ENCODE data around the gene WDFY4.

WDFY4 gene

DNA sequence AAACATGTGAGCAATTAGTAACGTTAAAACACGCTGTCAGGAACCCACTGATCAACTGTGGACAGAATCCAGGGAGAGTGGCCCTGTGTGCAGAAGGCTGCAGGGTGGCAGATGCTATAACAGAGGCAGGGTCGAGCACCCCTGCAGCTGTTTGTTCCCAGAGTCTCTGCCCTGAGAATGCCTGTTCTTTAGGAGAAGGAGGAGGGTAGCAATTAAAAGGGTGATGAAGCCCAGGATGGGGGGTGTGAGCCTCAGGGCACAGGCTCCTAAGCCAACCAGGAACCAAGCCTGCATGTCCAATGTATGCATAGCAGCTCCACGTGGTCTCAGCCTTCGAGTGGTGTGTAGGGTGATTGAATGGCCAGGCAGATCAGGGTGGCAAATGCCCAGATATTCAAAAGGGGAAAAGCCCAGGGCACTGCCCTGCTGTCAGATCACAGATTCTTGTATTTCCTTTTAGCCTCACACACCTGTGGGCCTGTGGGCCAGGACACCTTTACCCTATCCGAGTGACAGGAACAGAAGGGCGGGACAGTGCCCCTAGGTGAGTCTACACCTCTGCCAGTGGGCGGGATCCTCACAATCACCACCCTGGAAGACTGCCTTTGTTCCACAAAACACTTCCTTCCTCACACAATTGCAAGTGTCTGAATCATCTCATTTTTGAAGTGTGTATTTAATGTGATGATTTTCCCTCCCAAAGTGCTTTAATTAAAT lies 7.3 kb downstream of the WDFY4 start:
- no peak for DNase-seq (ENCODE audit: low read depth in 2 of 3, low spot score in 1 of 3)

DNA sequence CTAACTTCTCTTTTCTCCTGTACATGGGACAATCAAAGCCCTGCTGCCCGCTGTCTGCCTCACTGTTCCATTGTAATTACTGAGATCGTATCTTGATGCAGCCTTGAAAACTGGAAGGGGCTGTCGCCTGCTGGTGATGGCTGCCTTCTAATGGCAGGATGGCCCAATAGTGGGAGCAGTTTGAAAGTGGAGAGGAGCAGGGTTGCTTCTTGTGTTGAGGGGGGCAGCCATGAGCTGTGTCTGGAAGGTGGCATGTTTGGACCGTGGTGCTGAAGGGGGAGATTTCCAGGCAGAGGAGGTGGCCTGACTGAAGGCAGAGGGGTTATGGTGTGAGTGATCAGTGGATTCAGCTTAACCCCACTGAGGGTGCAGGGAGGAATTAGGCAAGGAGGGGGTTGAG lies 8.1 kb downstream of the WDFY4 start:
- no peak for DNase-seq (ENCODE audit: low read depth in 2 of 3, low spot score in 1 of 3)

DNA sequence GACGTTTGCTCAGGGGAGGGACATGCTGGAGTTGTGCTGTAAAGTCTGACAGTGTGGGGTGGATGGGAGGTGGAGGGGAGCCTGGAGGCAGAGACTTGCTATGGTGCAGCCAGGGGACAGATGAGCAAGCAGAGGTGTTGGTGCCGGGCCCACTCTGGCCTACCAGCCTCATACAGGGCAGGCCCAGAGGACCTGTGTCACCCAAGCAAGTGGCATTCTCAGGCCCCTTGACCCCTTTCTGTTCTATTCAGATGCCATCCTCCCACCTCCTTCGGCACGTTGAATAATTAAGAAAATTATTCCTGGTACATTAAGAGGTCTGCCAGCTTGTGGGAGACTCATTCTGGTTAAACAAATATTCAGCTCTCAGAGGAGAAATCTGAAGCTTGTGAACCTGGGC lies 8.5 kb downstream of the WDFY4 start:
- DNase-seq (ENCODE audit: low read depth in 2 of 3, low spot score in 1 of 3) = no peak

DNA sequence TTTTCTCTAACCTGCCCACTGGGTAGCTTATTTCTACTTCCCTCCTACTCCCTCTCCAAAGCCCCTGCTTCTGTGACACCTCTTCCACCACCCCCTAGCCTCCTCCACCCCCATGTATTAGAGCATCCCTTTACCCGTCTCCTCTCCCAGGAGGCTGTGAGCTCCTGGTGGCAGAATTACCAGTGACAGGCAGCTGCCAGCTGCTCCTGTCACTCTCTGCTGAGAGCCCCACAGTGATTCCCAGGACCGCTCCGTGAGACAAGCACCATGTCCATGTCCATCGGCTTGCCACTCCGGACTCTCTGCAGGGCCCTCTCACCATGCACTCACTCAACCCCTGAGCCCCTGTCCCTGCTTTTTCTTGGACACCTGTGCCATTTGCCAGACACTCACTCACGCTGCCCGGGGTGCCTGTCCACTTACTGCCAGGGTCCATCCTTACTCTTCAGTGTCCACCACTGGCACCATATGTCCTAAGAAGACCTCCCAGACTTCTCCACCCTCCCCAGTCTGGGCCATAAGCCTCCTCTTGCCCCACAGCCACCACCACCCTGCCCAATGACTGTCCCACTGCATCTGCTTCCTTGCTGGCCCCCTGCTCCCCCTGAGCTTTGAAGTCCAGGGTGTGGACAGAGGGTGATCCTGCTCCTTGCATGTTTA lies 9.8 kb downstream of the WDFY4 start:
- DNase-seq (ENCODE audit: low read depth in 2 of 3, low spot score in 1 of 3) = no peak

DNA sequence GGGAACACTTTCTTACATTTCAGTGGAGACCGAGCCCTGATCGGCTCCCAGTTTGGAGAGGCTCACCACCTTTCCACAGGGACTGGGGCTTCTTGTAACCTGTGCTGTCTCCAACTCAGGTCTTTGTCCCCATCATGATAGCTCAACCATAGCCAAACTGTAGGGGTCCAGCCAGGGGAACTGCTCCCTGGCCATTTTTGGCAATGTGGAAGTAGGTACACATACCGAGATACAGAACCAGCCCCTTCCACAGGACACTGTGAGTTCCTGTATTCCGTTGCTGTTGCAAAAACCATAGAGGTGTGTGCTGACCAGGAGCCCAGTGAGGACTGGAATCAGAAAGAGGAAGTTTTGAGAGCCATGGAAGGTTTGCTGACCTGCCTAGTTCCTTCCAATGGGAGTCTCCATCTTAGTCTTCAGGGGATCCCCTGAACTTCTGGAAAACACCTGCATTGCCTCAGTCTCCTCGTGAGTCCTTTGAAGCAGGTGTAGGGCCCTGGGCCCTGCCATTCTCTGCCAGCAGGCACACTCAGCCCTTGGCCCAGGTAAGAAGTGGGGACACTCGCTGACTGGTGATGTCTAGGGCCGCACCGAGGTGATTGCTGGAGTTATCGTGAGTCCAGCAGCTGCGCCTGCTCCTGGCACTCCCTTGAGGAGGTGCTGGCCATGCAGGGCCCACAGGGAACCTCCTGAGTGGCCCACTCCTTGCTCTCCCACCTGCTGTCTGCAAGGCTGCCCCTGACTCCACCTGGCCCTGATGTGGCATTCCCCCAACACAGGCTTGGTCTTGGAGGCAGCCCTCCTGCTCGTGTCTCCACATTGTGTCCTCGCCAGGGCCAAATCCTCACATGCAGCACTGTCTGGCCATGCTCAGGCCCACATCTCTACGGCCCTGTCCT lies 11.2 kb downstream of the WDFY4 start:
- DNase-seq (ENCODE audit: low read depth in 2 of 3, low spot score in 1 of 3) = no peak

DNA sequence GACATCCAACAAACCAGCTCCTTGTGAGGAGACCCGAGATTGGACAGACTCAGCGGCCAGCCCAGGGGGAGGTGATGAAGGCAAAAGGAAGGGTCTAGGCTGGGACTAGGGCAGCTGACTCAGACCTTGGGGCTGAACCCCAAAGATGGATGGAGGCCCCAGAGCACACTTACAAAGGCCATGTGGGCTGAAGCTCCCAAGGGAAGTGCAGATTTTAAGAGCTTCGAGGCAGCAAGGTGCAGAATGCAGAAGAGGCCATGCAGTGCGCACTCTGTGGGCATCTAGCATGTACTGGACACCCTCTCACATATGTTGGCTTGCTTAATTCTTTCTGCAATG lies 11.8 kb downstream of the WDFY4 start:
- no peak for DNase-seq (ENCODE audit: low read depth in 2 of 3, low spot score in 1 of 3)

DNA sequence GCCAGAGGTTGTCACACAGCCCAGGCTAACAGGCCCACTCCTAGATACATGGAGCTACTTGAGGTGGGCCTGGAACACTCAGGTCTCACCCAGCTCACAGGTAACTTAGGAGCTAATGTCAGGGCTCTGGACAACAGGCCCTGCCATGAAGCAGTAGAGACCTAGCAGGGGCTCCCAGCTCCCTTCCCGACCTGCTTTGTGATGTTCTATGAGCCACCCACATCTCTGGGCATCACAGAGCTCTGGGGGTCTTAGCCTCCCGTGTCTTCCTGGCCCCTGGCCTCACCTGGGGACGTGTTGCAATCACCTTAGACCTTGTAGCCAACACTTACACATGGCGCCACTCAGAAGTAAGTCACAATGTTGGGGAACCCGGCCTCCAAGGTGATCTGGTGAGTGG lies 12.4 kb downstream of the WDFY4 start:
- DNase-seq (ENCODE audit: low read depth in 2 of 3, low spot score in 1 of 3) = no peak

DNA sequence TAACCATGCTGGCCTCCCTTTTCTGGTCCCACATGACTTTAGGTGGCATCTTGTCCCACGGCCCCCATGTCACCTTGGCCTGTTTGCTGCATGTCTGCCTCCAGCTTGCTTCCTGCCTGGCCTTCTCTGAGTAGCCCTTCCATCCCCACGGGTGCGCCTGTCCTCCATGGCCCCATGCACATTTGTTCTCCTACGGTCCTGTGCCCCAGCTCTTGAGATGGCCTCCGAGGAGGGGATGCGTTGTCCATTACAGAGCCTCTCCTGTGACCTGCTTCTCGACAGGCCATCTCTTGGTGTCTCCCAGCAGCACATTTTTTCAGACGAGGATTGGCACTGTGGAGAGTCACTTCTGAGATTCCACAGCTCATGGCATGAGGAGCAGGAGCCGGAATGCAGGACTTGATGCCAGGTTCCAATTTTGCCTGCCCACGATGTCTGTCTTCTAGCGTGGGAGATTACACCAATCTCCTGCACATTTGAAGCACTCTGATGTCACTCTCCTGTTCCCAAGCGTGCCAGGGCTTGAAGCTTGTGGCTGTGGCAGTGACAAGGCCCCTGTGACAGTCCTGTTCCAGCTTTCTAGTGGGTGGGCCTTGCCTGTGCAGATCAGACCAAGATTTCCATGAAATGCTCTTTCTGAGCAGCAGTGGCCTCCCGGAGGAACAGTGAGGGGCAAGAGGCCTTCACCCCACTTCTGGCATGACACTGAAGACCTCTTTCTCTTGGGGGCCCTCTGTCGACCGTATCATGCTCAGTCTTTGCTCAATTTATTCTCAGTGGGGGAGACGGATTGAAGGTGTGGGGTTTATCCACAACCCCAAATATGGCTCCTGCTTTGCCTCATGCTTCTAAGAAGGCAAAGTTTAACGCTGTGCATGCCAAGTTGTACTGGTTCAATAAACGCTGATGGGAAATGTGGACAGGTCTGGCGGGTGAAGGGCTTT lies 13.4 kb downstream of the WDFY4 start:
- no peak for DNase-seq (ENCODE audit: low read depth in 2 of 3, low spot score in 1 of 3)

DNA sequence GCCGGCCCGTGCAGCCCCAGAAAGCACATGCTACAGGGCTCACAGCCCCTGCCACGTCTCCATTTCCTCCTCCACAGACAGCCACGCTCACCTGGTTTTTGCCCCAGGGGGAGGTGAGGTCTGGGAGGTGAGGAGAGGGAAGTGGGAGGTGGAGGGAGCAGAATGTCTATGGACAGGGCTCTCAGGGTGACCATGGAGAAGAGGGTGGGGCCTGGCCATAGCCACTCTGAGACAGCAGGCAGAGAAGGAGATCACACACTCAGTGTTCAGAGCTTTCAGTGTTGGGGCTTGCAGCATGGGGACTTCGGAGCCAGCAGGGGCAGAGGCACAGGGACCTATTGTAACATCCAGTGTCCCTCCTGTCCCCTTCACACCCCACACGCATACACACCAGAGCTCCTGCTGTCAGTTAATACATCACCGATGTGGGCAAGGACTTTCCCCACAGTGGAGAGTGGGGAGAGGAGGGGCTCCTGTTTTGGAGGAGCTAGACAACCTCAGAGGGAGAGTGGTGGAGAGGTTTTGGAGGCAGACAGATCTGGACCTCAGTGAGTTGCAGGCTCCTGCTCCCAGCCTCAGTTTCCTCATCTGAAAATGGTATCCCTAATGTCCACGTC lies 14.4 kb downstream of the WDFY4 start:
- no peak for DNase-seq (ENCODE audit: low read depth in 2 of 3, low spot score in 1 of 3)

DNA sequence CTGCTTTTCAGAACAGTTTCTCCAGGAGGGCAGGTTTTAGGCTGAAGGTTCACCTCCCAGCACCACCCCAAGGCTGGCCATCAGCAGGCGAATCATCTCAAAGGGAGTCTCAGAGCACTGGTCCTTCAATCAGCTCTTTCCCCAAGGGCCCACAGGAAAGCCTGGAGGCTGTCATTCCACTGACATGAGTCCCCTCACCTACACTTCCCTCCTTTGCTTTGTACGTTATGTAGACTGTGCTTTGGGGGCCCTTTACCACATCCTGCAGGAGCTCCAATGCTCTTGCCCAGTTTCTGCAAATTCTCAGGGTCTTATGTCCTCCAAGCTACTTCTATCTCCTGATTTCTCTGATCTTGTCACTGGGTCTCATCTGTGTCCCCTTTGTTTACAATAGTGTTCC lies 15.4 kb downstream of the WDFY4 start:
- DNase-seq (ENCODE audit: low read depth in 2 of 3, low spot score in 1 of 3) = no peak

DNA sequence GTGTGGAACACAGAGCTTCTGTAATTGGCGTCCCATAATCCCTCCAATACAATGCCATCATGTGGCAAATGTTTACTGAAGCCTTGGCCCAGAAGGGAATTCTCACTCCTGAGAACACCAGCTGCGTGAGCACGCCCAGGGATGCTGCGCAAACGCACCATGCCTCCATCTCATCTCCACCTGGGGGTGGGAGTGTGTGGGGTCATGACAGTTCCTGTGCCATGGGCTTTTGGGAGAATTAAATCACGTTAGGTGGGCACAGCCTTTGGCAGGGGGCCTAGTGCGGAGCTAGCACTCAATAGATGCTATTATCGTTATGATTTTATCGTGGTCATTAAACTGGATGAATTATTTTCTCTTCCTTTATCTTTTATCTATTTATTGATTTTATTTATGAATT lies 15.8 kb downstream of the WDFY4 start:
- no peak for DNase-seq (ENCODE audit: low read depth in 2 of 3, low spot score in 1 of 3)

DNA sequence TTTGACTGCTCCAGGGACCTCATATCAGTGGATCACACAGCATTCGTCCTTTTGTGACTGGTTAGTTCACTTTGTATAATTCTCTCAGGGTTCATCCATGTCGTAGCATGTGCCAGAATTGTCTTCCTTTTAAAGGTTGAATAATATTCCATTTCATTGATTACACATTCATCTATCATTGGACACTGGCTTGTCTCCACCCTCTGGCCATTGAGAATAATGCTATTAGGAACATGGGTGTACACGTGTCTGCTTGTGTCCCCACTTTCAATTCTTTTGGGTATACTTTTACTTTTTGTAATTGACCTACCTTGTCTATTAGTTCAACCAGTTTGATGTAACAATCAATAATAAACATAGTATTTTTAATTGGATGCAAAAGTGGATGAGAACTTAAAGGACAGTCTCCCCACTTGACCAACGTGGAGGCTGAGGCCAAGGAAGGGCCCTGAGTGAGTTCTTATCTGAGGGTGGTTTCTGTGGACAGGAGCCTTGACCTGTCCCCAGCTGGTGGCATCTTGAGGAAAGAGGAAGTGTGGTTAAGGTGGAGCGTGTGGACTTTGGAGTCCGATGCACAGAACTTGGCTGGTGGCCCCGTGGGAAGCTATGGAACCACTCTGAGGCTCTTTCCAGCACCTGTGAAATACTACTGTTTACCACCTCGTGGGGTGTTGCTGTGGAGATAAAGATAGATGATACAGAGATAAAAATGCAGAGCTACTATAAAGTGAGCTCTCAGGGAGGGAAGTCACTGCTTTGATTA lies 16.6 kb downstream of the WDFY4 start:
- no peak for DNase-seq (ENCODE audit: low read depth in 2 of 3, low spot score in 1 of 3)

DNA sequence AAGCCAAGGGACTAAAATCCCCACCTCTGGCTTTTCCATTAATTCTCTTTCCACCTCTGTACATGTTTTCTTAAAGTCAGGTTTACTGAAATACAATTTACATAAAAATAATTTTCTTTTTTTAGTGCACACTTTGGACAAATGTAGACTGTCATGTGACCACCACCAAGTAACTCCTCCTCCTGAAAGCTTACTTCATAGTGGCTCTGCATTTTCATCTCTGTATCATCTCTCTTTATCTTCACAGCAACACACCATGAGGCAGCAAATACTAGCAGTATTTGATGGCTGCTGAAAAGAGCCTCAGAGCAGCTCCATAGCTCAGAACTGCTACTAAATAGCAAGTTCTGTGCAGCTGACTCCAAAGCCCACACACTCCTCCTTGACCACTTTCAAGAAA lies 17.3 kb downstream of the WDFY4 start:
- DNase-seq (ENCODE audit: low read depth in 2 of 3, low spot score in 1 of 3) = no peak

DNA sequence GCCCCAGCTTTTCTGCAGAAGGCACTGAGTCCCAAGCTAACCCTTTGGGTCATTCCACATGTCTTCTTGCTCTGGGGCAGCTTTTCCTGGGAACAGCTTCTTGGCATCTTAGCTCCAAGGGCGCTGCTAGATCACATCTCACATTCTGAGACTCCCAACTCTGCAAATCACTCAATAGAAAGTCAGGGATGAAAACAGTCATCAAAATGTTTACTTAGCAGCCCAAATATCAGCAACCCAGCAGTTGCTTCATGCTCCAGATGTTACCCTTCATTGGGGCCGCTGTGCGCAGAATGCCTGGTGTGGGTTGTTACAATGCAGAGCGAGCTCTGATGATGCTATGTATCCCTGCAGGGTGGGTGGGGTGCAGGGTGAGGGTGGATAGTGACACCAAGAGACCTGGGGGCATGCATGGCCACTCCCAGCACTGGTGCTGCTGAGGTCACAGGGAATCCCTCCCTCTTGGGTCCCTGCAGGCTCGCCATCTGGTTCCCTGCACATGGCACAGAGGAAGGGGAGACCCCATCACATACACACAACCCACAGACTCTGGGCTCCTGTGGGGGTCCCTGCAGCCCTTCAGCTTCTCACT lies 19.0 kb downstream of the WDFY4 start:
- DNase-seq (ENCODE audit: low read depth in 2 of 3, low spot score in 1 of 3) = no peak

DNA sequence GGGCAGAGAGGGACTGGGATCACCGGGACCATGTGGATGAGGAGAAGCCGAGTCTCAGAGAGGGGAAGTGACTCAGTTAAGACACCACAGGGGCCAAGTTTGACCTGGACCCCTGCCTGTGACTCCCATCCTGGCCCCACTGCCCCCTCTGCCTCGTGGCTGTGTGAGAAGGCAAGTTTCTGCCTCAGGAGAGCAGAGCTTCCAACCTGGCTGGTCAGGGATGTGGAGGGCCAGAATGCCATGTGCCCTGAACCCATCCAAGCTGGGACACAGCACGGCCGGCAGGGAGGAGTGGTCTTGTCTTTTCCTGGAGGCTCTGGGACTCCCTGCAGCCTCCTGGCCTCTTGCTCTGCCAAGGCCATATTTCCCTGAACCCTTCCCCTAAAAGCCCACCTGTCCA lies 19.5 kb downstream of the WDFY4 start:
- no peak for DNase-seq (ENCODE audit: low read depth in 2 of 3, low spot score in 1 of 3)

DNA sequence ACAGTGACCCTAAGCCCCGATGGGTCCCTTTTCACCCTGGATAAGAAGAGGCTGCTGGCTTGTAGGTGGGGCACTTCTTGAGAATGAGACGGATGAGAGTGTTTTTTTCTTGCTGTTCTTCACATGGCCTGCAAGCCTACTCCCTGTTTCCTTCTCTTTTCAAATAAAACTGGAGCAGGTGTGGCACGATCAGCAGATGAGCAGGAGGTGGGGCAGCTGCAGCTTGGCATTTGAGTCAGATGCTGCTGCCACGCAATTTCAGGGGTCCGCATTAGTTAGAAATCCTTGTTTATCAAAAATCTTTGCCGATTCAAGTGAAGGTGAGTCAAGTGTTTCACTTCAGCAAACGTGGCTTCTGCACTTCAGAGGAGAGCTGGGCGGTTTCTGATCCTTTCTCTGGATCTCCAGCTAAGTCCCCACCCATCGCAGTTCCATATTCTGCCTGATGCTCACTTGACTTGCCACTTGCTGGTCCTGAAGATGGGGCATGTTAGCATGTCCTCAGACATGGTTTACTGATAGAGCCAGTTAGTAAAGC lies 20.8 kb downstream of the WDFY4 start:
- no peak for DNase-seq (ENCODE audit: low read depth in 2 of 3, low spot score in 1 of 3)

DNA sequence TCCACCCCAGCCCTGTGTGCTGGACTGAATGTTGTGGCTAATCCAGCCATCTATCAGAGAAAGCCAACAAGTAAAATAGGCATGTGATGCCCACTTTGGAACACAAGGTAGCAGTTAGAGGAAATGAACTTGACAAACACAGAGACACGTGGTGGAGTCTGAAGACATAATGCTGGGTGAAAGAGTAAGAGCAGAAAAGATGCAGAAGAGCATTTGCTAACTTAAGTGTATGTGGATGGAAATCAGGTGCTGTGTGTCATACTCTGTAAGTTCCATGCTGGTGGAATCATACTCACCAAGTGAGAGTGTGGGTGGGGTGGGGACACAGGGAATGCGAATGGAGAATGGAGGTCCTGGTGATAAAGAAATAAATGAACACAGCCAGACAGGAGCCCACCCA lies 22.8 kb downstream of the WDFY4 start:
- DNase-seq (ENCODE audit: low read depth in 2 of 3, low spot score in 1 of 3) = no peak

DNA sequence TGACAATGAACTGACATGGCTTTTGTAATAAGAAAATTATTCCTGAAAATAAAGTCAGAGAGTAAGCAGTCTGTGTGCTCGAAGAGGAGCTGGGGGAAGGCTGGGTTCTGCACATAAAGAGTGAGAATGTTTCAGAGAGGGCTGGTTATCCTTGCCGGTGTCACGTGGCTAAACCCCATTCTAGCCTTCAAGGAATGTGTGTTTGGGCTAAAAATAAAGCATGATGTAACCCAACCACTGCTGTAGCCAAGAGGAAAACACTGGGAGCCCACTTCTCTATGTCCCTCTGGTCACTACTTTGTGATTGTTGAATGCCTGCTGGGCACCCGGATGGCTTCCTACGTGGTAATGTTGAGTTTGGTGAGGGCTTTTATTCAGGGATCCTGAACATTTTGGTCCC lies 23.5 kb downstream of the WDFY4 start:
- no peak for DNase-seq (ENCODE audit: low read depth in 2 of 3, low spot score in 1 of 3)

DNA sequence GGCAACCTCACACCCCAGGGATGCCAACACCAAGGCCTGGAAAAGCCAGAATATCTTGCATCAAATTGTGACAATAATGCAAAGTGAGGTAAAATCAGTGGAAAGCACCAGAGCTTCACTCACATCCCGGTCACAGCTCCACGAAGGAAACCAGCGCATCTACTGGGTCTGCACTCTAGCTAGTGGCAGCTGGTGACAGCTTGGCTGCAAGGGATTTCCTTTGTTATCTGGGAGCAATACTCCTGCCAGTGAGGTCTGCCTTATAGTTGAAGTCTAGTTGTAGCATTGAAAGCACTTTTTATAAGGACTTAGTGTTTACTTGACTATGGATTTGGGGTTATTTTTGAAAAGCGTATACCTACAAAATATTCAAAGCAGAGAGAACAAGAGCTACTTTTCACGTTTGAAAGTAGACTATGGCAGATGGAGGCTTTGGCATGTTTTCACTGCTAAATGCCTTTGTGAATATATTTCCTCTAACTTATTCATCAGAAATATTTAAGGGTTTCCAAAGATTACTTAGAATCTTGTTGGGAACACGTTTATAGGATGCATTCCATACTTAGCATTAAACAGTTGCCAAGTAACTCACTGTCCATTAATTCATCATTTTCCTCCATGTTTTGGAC lies 26.1 kb downstream of the WDFY4 start:
- DNase-seq (ENCODE audit: low read depth in 2 of 3, low spot score in 1 of 3) = no peak
